NCI-H146 treated with DMSO at 0.1 percent for 48 hours (cell line): Measurements from ENCODE around the gene GNA12.
"Not testable (repeated sequence)": the region's sequence is repeated elsewhere in the genome, so short reads cannot be mapped to it uniquely, and the experiment has no call there.

Source experiments
- DNase-seq: peaks from one replicate; lab custom pipeline; 2025; ENCODE audit not compliant: unreplicated experiment; lab: John Stamatoyannopoulos, UW

GNA12 gene

GRCh38 chr7:2864999-2865670 lies 21.0 kb upstream of the GNA12 start:
- peak; percentile 15 for DNase-seq

DNA sequence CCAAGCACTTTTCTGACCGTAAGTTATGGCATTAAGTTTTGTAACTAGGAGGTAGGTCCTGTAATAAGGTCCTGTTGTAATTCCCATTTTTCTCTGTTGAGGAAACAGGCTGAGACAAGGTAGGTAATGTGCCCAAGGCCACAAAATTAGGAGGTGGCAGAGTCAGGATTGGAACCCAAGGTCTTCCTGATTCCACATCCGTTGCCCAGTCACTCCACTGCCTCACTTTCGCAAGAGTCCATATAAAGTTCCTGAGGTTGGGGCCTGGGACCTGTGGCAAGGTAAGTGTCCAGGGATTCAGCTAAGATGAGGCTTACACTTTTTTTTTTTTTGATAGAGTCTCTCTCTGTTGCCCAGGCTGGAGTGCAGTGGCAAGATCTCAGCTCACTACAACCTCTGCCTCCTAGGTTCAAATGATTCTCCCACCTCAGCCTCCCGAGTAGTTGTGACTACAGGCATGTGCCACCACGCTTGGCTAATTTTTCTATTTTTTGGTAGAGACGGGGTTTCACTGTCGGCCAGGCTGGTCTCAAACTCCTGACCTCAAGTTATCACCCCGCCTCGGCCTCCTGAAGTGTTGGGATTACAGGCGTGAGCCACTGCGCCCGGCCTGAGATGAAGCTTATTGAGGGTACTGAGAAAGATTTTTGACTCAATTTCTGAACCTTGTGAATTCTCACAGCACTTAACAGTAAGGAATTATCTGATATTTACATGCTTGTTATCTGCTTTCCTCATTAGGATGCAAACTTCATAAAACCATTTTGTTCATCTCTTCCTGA lies 20.3 kb upstream of the GNA12 start:
- no peak for DNase-seq

- DNase-seq = peak; percentile 17
These were observed 19.5 kb upstream of the GNA12 start for GRCh38 chr7:2863461-2864066.

DNA sequence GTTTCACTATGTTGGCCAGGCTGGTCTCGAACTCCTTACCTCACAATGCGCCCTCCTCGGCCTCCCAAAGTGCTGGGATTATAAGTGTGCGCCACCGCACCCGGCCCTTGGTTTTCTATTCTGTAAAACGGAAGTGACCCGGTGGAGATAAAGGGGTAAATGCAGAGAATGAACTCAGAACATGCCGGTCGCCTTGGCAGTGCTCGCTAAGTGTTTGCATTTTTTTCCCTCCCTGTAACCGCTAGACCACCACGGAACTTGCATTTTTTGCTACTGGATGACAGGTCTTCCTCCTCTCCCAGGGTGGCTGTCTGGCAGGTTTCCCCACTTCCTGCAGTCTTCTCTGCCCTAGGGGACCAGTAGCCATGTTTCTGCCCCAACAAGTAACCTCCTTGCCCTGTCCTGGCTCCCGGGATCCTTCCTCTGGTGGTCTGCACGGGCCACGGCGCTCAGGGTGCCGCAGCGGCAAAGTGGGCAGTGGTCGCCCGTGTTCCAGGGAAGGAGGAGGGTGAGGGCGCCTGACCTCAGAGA lies 18.8 kb upstream of the GNA12 start:
- DNase-seq = no peak

- DNase-seq = no peak
These were observed 17.4 kb upstream of the GNA12 start for GRCh38 chr7:2861509-2861908.

DNA sequence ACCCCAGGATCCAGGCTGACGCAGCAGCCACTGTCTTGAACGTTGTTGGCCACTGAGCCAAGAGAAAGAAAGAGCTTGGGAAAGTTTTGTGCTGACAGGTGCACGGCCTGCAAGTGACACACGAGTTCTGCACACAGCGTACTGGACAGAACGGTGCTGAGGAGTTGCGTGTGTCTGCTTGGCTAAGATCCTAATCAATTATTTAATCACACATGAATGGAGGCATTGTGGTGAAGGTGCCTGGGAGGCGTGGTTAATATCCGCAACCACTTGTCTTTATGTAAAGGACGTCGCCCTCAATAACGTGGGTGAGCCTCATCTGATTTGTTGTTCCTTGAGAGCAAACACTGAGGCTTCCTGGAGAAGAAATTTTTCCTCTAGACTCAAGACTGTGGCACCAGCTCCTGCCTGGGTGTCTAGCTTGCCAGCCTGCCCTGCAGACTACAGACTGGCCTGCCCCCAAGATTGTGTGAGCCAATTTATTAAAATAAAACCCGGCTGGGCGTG lies 16.6 kb upstream of the GNA12 start:
- DNase-seq = peak; percentile 37

DNA sequence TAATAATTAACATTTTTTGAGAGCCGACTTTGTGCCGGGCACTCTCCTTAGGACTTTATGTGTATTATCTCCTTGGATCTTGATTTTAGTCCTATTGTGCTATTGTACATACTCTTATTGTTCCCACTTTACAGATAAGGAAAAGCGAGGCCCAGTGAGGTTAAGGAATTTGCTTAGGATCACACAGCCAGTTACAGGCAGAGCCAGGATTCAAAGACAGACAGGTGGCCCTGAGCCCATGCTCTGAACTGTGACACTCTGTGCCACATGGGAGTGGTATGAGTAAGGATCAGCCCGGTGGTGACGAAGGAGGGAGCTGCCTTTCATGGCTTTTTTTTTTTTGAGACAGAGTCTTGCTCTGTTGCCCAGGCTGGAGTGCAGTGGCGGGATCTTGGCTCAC lies 15.8 kb upstream of the GNA12 start:
- DNase-seq = no peak

- DNase-seq = no peak
These were observed 14.5 kb upstream of the GNA12 start for GRCh38 chr7:2858621-2859020.

GRCh38 chr7:2856388-2857169 lies 12.5 kb upstream of the GNA12 start:
- DNase-seq = no peak

DNA sequence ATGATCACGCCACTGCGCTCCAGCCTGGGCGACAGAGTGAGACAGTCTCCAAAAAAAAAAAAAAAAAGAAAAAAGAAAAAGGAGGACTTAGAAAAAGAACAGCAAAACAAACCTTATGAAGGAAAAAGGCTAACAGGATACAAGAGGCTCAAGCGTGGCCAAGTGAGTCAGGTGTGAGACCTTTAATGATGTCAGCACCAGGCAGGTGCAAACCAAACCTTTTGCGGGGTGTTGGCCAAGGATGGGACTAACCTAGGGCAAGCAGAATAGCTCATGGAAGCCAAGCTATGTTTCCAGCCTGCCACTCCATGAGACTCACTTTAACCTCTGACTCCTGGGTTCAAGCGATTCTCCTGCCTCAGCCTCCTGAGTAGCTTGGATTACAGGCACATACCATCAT lies 11.3 kb upstream of the GNA12 start:
- DNase-seq = no peak

GRCh38 chr7:2853552-2853951 lies 9.4 kb upstream of the GNA12 start:
- DNase-seq = not testable (repeated sequence)

DNA sequence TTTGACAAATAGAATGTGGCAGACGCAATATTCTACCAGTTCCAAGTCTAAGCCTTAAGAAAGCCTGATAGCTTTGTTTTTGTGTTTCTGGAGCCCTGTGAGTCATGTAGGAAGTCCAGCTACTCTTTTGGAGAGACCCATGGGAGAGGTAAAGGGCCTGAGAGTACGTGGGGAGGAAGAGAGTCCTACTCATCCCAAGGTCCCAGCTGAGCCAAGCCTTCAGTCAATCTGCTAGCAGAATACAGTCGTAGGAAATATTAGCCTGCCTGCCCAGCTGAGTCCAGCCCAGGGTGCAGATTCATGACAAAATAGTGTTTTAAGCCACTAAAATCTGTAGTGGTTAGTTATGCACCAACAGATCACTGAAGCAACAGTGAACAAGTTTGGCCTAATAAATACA lies 9.0 kb upstream of the GNA12 start:
- no peak for DNase-seq

DNA sequence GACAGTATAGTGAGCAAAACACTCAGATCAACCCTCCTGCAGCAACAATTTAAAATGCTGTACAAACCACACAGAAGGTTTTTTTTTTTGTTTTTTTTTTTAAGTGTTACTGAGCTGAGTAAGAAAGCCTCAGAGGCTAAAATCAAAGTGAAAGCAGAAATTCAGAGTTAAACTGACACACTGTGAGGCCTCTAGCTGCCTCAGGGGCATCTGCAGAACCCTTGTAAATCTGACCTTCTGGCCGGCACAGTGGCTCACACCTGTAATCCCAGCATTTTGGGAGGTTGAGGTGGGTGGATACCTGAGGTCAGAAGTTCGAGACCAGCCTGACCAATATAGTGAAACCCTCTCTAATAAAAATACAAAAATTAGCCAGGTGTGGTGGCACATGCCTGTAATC lies 7.4 kb upstream of the GNA12 start:
- DNase-seq = no peak

GRCh38 chr7:2849941-2850766 lies 6.0 kb upstream of the GNA12 start:
- no peak for DNase-seq

DNA sequence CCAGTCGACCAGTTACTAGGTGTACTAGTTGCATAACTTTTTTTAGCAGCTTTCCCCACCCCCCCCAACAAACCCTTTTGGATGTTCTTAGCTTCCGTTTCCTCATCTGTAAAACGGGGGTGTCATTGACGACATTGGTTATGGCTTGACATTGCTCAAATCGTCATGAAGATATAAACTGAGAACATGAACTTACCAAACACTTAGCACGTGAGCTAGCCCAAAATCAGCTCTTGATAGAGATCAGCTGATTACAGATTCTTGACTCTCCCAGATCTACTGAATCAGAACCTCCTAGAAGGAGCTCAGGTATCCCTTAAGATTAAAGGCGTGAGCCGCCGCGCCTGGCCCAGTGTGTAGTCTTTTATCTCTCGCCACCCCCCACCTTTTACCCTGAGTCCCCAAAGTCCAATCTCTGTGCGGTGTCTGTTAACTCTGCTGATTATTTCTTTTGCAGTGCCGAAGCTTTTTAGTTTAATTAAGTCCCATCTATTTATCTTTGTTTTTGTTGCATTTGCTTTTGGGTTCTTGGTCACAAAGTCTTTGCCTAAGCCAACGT lies 1.0 kb upstream of the GNA12 start:
- no peak for DNase-seq

GRCh38 chr7:2843711-2844152 lies 376 bp downstream of the GNA12 start:
- no peak for DNase-seq

- DNase-seq = no peak
These were observed 870 bp downstream of the GNA12 start for GRCh38 chr7:2843191-2843685.

- no peak for DNase-seq
These were observed 2.2 kb downstream of the GNA12 start for GRCh38 chr7:2841907-2842306.

- DNase-seq = no peak
These were observed 3.6 kb downstream of the GNA12 start for GRCh38 chr7:2840458-2840857.
